GM12864 (cell line): ENCODE measurements around the gene PTPRO.

ENCODE experiments used
- DNase-seq: peaks from one replicate; pipeline ENCODE4 v3.0.0-alpha.2; 2011; ENCODE audit warnings: low read depth
- H3K4me3 ChIP-seq: 2 replicates; pipeline ENCODE4 v1.5.1; 2011; ENCODE audit warnings: mild to moderate bottlenecking, low read depth, low read length, control low read depth
- TF ChIP-seq, protein P1 (sequence below): IDR thresholded peaks from 2 replicates; pipeline ENCODE4 v1.5.1; 2011; ENCODE audit warnings: low read depth, mild to moderate bottlenecking, moderate library complexity, low read length, control low read depth, inconsistent platforms; ENCODE audit errors: missing control alignments

The PTPRO gene

DNA sequence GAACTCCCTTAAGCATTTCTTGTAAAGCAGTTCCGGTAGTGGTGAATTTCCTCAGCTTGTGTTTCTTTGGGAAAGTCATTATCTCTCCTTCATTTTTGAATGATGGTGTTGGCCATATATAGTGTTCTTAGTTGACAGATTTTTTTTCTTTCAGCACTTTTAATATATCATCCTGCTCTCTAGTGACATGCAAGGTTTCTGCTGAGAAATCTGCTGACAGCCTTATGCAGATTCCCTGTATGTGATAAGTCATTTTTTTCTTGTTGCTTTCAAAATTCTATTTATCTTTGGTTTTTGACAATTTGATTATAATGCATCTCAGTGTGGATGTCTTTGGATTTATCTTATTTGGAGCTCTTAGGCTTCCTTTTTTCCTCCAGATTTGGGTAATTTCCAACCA, 135.7 kb downstream of the PTPRO start:
- no peak overlapping the region for H3K4me3 ChIP-seq
- no peak for DNase-seq
- TF ChIP-seq, protein P1, sequence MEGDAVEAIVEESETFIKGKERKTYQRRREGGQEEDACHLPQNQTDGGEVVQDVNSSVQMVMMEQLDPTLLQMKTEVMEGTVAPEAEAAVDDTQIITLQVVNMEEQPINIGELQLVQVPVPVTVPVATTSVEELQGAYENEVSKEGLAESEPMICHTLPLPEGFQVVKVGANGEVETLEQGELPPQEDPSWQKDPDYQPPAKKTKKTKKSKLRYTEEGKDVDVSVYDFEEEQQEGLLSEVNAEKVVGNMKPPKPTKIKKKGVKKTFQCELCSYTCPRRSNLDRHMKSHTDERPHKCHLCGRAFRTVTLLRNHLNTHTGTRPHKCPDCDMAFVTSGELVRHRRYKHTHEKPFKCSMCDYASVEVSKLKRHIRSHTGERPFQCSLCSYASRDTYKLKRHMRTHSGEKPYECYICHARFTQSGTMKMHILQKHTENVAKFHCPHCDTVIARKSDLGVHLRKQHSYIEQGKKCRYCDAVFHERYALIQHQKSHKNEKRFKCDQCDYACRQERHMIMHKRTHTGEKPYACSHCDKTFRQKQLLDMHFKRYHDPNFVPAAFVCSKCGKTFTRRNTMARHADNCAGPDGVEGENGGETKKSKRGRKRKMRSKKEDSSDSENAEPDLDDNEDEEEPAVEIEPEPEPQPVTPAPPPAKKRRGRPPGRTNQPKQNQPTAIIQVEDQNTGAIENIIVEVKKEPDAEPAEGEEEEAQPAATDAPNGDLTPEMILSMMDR = no peak

DNA sequence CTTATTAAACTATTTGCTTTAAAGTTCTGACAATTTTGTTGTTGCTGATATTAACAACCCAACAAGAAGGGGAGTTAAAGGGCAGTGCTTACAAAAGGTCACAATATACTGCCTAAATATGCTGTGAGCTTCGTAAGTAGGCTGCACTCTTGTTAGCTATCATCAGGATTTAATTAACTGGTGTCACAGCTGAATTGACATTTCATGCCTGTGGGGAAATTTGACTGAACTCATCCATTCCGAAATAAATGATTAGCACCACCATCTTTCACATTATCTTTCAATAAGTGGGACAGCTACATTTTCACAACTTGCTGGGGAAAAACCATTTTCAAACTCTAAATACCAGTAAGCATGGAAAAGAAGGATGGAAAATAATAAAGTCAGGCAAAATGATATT, 146.6 kb downstream of the PTPRO start:
- TF ChIP-seq, protein P1 = no peak
- H3K4me3 ChIP-seq = no peak overlapping the region
- no peak for DNase-seq

DNA sequence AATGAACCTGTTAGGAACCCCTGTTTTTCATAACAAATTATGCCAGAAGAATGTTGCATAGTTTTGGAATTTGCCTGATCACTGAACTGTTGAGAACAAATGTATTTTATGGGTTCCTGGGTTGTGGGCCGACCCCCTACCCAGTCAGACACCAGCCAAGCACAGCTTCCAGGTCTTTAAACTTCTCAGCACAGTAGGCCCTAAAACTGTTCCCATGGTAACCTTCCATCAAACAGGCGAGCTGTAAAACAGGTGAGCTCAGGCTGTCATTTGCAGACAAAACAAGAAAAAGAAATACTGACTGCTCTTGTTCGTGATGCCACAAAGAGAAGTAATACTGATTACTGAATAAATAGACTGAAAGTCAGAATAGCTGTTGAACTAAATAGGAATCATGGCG, 147.0 kb downstream of the PTPRO start:
- no peak overlapping the region for H3K4me3 ChIP-seq
- TF ChIP-seq, protein P1 = no peak
- no peak for DNase-seq

DNA sequence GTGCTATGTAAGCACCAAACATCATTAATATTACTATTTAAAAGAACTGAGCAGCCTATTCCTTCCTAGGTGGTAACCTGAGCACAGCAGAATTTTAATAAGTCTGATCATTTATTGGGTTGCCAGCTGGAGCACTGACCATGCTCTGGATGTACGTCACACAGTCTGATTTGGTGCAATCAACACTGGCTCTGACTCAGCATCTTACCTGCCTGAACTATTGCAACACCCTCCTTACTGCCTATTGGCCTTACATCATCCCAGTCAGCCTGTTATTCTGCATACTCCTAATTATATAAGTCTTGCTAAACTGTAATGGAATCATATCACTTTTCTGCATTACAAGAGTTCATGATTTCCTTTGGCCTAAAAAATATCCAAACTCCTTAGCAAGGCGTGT, 149.7 kb downstream of the PTPRO start:
- no peak for DNase-seq
- TF ChIP-seq, protein P1 = no peak
- H3K4me3 ChIP-seq = no peak overlapping the region

DNA sequence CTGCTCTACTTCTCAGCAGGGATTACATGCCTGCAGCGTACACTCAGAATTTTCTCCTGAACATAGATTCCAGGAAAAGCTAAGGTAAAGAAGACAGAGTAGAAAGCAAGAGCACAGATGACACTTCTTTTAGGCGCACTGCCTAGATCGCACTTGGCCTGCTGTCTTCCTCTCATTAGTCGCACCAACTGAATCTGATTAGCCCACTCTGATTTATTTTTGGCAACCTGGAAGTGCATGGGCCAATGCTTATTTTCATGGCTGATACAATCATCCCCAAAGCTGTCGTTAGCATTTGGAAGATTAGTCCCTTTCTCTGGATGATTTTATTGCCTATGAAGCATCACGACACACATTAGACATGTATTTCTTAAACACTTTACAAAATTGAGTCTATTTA, 152.5 kb downstream of the PTPRO start:
- TF ChIP-seq, protein P1 = no peak

DNA sequence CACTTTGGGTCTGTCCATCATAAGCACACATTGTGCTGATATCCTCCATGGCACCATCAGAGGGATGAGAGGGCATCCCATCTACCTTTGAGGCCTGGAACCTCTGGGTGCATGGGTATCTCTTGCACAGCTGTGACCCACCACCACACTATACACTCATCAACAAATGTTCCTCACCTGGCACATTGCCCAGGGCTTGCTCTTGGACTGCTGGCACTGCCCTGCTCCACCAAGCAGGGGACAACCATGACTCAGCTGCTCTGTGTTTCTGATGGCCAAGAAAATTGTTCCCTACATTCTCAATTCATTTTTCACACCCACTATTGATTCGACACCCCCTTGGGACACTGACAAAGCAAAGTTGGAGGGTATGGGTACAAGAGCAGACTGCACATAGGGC, 155.5 kb downstream of the PTPRO start:
- TF ChIP-seq, protein P1 = no peak
- DNase-seq = no peak
- no peak overlapping the region for H3K4me3 ChIP-seq

More for the DNA sequence above, 152.5 kb downstream of the PTPRO start:
- no peak overlapping the region for H3K4me3 ChIP-seq
- no peak for DNase-seq

DNA sequence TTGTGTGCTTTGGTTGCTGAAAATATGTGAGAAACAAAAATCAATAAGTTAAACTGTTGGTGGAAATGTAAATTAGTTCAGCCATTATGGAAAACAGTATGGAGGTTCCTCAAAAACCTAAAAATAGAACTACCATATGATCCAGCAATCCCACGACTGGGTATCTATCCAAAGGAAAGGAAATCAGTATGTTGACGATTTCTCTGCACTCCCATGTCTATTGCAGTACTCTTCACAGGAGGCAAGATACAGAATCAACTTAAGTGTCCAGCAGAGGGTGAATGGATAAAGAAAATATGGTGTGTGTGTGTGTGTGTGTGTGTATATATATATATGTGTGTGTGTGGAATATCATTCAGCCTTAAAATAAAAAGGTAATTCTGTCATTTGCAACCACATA, 159.5 kb downstream of the PTPRO start:
- TF ChIP-seq, protein P1 = no peak
- H3K4me3 ChIP-seq = no peak overlapping the region
- DNase-seq = no peak
